B cell (primary cell): ENCODE results near the gene FBXO44. TPM values are rescaled to one million over a fixed set of nuclear protein-coding genes. Genes with fewer than 3 reads are reported as not detected.
"Not testable (repeated sequence)": the region's sequence is repeated elsewhere in the genome, so short reads cannot be mapped to it uniquely, and the experiment has no call there.

ENCODE experiments used
- ATAC-seq: fragments of 200-7000 bp; cut with Tn5 transposase; one replicate; pipeline ENCODE4 v1.10.0; 2021; ENCODE audit warnings: low read depth, mild to moderate bottlenecking, moderate number of reproducible peaks, moderate library complexity
- CTCF ChIA-PET: fragments of 350-600 bp; sonication (Branson Sonifier 250); formaldehyde crosslinking; loops from one replicate; lab custom pipeline; 2021; ENCODE audit warnings: antibody characterized with exemption, inconsistent platforms; lab: Charles Lee
- POLR2A ChIA-PET: fragments of 350-600 bp; sonication (Branson Sonifier 250); formaldehyde crosslinking; loops from one replicate; lab custom pipeline; 2021; ENCODE audit warnings: antibody characterized with exemption; lab: Charles Lee
- DNase-seq: peaks from one replicate; pipeline ENCODE4 v3.0.0; 2013
- H2AFZ ChIP-seq: 2 replicates; pipeline ENCODE4 v1.6.1; 2012; ENCODE audit warnings: mild to moderate bottlenecking, low read depth, low read length; ENCODE audit not compliant: insufficient read depth, poor library complexity, severe bottlenecking
- H3K27ac ChIP-seq, 2 donors: 1 replicate in 1 of 2; 2 replicates in 1 of 2; pipeline ENCODE4 v1.5.1; 2012 to 2013; ENCODE audit warnings: low read length in 2 of 2, mild to moderate bottlenecking in 2 of 2, moderate library complexity in 1 of 2
- H3K27me3 ChIP-seq, 4 experiments: fragments of 200-600 bp in 1 of 4; sonication (generic) in 1 of 4; replicated peaks in 1 of 4; 1 replicate in 2 of 4; 2 replicates in 2 of 4; pipeline versions ENCODE4 v1.6.1 to v1.7.0; 2013 to 2016; ENCODE audit warnings: low read length in 3 of 4, mild to moderate bottlenecking in 2 of 4, mixed read lengths in 1 of 4, moderate library complexity in 1 of 4; ENCODE audit not compliant: insufficient read depth in 4 of 4, control insufficient read depth in 3 of 4; ENCODE audit errors: control extremely low read depth in 1 of 4
- H3K36me3 ChIP-seq, 2 experiments: replicated peaks in 1 of 2; 1 replicate in 1 of 2; 2 replicates in 1 of 2; pipeline versions ENCODE4 v1.6.1 to v1.7.1; 2013; ENCODE audit warnings: low read length in 1 of 2; ENCODE audit not compliant: insufficient read depth in 2 of 2, control insufficient read depth in 1 of 2; ENCODE audit errors: control extremely low read depth in 1 of 2, extremely low read depth in 1 of 2
- H3K4me1 ChIP-seq, 2 donors: fragments of 200-600 bp in 1 of 2; sonication (generic) in 1 of 2; 1 replicate in 1 of 2; 2 replicates in 1 of 2; pipeline versions ENCODE4 v1.5.1 to v1.6.1; 2013 to 2017; ENCODE audit warnings: low read length in 2 of 2; ENCODE audit not compliant: control insufficient read depth in 2 of 2, insufficient read depth in 2 of 2
- H3K4me2 ChIP-seq: replicated peaks from 2 replicates; pipeline ENCODE3; 2012; ENCODE audit warnings: mild to moderate bottlenecking, low read depth, low read length; ENCODE audit not compliant: poor library complexity, severe bottlenecking
- H3K4me3 ChIP-seq, 5 experiments: fragments of 200-600 bp in 1 of 5; sonication (generic) in 1 of 5; 1 replicate in 3 of 5; 2 replicates in 2 of 5; pipeline versions ENCODE4 v1.5.1 to v1.7.0; 2011 to 2016; ENCODE audit warnings: low read length in 4 of 5, mild to moderate bottlenecking in 4 of 5, low read depth in 2 of 5, control low read depth in 1 of 5, moderate library complexity in 1 of 5; ENCODE audit not compliant: insufficient read depth in 1 of 5; ENCODE audit errors: control extremely low read depth in 1 of 5, extremely low read depth in 1 of 5
- H3K79me2 ChIP-seq: fragments of 200-600 bp; sonication (generic); one replicate; pipeline ENCODE4 v1.6.0; 2016; ENCODE audit warnings: low read length; ENCODE audit not compliant: control insufficient read depth, insufficient read depth
- H3K9ac ChIP-seq: fragments of 200-600 bp; sonication (generic); 2 replicates; pipeline ENCODE4 v1.6.1; 2017; ENCODE audit warnings: mild to moderate bottlenecking, low read length, moderate library complexity
- H3K9me3 ChIP-seq, 3 donors: one replicate each; pipeline versions ENCODE4 v1.6.1 to v1.7.1; 2013; ENCODE audit warnings: low read length in 2 of 3; ENCODE audit not compliant: control insufficient read depth in 2 of 3, insufficient read depth in 1 of 3; ENCODE audit errors: control extremely low read depth in 1 of 3
- H4K20me1 ChIP-seq: 2 replicates; pipeline ENCODE4 v1.6.0; 2012; ENCODE audit warnings: mild to moderate bottlenecking, low read length; ENCODE audit not compliant: insufficient read depth, control insufficient read depth, poor library complexity, severe bottlenecking
- H3K27ac Mint-ChIP-seq: one replicate; pipeline ENCODE4 v1.8.0; 2021; ENCODE audit warnings: mixed read lengths
- H3K27me3 Mint-ChIP-seq: one replicate; pipeline ENCODE4 v1.8.0; 2021; ENCODE audit warnings: mixed read lengths
- H3K4me1 Mint-ChIP-seq: one replicate; pipeline ENCODE4 v1.8.0; 2021; ENCODE audit warnings: mixed read lengths
- H3K4me3 Mint-ChIP-seq: one replicate; pipeline ENCODE4 v1.8.0; 2021; ENCODE audit warnings: mixed read lengths
- H3K9me3 Mint-ChIP-seq: one replicate; pipeline ENCODE4 v1.8.0; 2022; ENCODE audit warnings: mixed read lengths; ENCODE audit not compliant: insufficient read depth
- CTCF ChIP-seq: fragments of 200-600 bp; IDR thresholded peaks from one replicate; pipeline ENCODE4 v1.8.0; 2022; ENCODE audit warnings: antibody characterized with exemption, mild to moderate bottlenecking
- EZH2 ChIP-seq: IDR thresholded peaks from 2 replicates; pipeline ENCODE4 v1.6.1; 2012; ENCODE audit warnings: borderline replicate concordance, low read depth, mild to moderate bottlenecking, moderate library complexity, low read length; ENCODE audit not compliant: insufficient read depth, poor library complexity, severe bottlenecking
- WGBS: methylation state at CpG from one replicate; pipeline ENCODE4 v1.1.5; 2013; ENCODE audit warnings: missing lambda C conversion rate; ENCODE audit not compliant: insufficient coverage; 5-methylcytosine and 5-hydroxymethylcytosine counted together
- intact Hi-C: fragments of 100-400 bp; cut with micrococcal nuclease; formaldehyde crosslinking; loops from one replicate; pipeline ENCODE4 v1.10.0; 2022
- polyA plus RNA-seq: library from polyadenylated mRNA; depleted of rRNA; stranded (reverse); fragments of >200 nt; gene quantifications from 2 replicates; pipeline ENCODE4 v1.2.3, GENCODE V29; 2012
- total RNA-seq, 2 donors: library from RNA; stranded (reverse); fragments of 120-200 nt in 1 of 2; gene quantifications; 1 replicate in 1 of 2; 2 replicates in 1 of 2; pipeline versions ENCODE4 v1.2.3 to v1.2.4, GENCODE V29; 2013 to 2022

The FBXO44 gene
- total and polyA plus RNA-seq, 2 donors (not counting 1 experiment from before 2014, with no cell fraction given), result 61.5 to 101 TPM

DNA sequence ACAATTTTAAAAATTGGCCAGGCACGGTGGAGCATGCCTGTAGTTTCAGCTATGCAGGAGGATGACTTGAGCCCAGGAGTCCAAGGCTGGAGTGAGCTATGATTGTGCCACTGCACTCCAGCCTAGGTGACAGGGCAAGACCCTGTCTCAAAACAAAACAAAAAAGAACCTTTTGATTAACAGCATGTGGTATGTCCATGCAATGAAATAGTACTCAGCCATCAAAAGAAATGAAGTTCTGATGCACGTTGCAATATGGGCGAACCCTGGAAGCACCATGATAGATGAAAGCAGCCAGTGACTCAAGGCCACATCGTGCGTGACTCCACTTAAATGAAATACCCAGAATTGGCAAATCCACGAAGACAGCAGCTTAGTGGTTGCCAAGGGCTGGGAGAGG, 47.9 kb upstream of the FBXO44 start:
- H3K27ac Mint-ChIP-seq, result no peak overlapping the region
- ATAC-seq, result no peak

GRCh38 chr1:11608596-11609130, 46.0 kb upstream of the FBXO44 start:
- H3K4me1 Mint-ChIP-seq, H3K9me3 ChIP-seq, ATAC-seq, H4K20me1 ChIP-seq, H3K4me2 ChIP-seq, H3K27me3 ChIP-seq, intact Hi-C loops, H3K4me3 ChIP-seq, H3K79me2 ChIP-seq, H3K36me3 ChIP-seq, H3K27ac ChIP-seq, CTCF ChIA-PET, H3K27ac Mint-ChIP-seq, H2AFZ ChIP-seq, DNase-seq, H3K9me3 Mint-ChIP-seq, POLR2A ChIA-PET, H3K4me3 Mint-ChIP-seq, H3K9ac ChIP-seq, H3K4me1 ChIP-seq: not testable (repeated sequence)
- H3K27me3 Mint-ChIP-seq, result peaks cover 12% of the 10 kb centered on the region
- 93% methylated on average over 21 of the region's 37 CpGs for WGBS

More for the DNA sequence above, 47.9 kb upstream of the FBXO44 start:
- ChIA-PET CTCF (interaction anchor here (1.0 kb wide), 1 partner anchor 35 kb away, joined by 3 read pairs; no protein-coding TSS in a partner anchor), POLR2A (no interaction called here)
- Histone ChIP-seq H3K27ac (no peak overlapping the region), H3K9me3 (peaks cover 0 to 6% (median 0%) of the 10 kb centered on the region in 3 donors), H3K4me3 (no peak overlapping the region), H4K20me1 (no peaks in the 10 kb centered on the region), H3K9ac (no peak overlapping the region), H3K4me2 (no peak overlapping the region), H3K27me3 (peaks cover 0 to 4% (median 0%) of the 10 kb centered on the region in 4 experiments), H2AFZ (no peak overlapping the region), H3K79me2 (no peaks in the 10 kb centered on the region), H3K36me3 (no peaks in the 10 kb centered on the region), H3K4me1 (no peaks in the 10 kb centered on the region)
- intact Hi-C loops, result no loop called here
- H3K4me3 Mint-ChIP-seq, result no peak overlapping the region
- TF ChIP-seq EZH2, result no peak
- no peak for TF ChIP-seq CTCF
- H3K27me3 Mint-ChIP-seq, result peaks cover 15% of the 10 kb centered on the region
- WGBS, result 99% methylated on average over 5 of the region's 6 CpGs
- no peak for DNase-seq
- H3K4me1 Mint-ChIP-seq, result no peaks in the 10 kb centered on the region
- peaks cover 3% of the 10 kb centered on the region for H3K9me3 Mint-ChIP-seq

DNA sequence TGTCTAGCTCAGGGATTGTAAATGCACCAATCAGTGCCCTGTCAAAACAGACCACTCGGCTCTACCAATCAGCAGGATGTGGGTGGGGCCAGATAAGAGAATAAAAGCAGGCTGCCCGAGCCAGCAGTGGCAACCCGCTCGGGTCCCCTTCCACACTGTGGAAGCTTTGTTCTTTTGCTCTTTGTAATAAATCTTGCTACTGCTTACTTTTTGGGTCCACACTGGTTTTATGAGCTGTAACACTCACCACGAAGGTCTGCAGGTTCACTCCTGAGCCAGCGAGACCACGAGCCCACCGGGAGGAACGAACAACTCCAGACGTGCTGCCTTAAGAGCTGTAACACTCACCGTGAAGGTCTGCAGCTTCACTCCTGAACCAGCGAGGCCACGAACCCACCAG, 45.3 kb upstream of the FBXO44 start:
- H3K4me3 Mint-ChIP-seq, H3K9me3 ChIP-seq, H3K36me3 ChIP-seq, H3K4me1 ChIP-seq, ATAC-seq, H4K20me1 ChIP-seq, H3K79me2 ChIP-seq, DNase-seq, H3K9ac ChIP-seq, H3K4me2 ChIP-seq, H3K4me3 ChIP-seq, H3K27me3 ChIP-seq, intact Hi-C loops, H3K27ac ChIP-seq, H2AFZ ChIP-seq, H3K4me1 Mint-ChIP-seq, H3K27ac Mint-ChIP-seq, H3K27me3 Mint-ChIP-seq, POLR2A ChIA-PET, H3K9me3 Mint-ChIP-seq: not testable (repeated sequence)
- CTCF ChIA-PET, result interaction anchor here (0.6 kb wide), 1 partner anchor 10 kb away, joined by 4 read pairs; no protein-coding TSS in a partner anchor
- WGBS, result 93% methylated on average over 6 of the region's 13 CpGs
